Measurements from ENCODE around the gene BAIAP2L1.

Gene BAIAP2L1

GRCh38 chr7:98289333-98289875 lies 111.5 kb downstream of the BAIAP2L1 start:
- no peak for FAIRE-seq

DNA sequence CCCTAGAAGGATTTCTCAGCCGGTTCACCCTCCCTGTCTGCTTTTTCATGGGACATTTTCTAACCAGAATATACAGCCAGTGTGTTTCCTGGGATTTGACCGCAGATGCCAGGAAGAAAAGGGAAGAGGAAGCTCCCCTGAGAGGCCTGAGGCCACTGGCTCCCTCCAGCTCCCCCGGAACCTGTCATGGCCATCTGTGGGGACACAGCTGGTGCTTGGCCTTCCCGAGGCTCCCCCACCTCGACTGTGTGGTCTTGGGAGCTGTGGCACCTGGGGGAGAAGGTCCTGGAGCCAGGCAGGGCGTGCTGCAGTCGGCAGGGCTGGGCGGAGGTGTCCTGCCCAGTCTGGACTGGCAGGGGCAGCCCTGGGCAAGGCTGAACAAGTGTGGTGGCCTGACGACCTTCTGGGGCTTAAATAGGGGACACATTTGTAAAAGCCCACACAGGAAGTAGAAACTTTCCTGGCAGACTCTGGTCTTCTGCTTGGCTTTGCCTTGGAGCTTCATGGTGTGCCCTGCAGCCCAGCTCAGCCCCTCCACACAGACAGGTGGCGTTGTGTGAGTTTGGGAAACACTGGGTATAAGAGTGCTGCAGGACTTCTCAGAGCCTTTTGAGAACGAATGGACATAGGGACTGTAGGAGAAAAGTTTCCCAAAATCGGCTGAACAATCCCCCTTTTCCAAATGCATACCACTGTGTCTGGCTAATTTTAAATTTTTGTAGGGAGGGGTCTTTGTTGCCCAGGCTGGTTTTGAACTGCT lies 112.6 kb downstream of the BAIAP2L1 start:
- no peak for FAIRE-seq

DNA sequence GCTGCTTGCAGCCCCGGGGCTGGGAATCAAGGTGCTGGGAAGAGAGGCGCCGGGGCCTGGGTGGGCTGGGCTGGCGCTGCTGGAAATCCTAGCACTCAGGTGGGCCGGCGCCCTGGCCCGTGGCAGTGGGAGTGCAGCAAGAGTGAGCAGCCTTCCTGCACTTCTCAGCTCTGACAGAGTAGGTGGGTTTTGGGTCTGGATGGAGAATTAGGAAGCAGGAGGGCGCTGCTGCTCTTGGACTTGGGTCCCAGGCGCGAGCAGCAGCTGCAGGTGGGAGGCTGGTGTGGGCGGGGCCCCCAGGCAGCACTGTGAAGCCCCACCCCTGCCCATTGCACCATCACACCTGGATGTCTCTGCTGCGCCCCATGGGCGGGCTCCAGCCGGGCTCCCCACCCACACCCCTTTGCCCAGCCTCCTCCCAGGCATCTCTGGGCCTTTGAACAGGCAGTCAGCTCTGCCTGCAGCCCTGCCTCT lies 113.4 kb downstream of the BAIAP2L1 start:
- FAIRE-seq, result no peak

GRCh38 chr7:98286701-98287485 lies 114.0 kb downstream of the BAIAP2L1 start:
- no peak for FAIRE-seq

DNA sequence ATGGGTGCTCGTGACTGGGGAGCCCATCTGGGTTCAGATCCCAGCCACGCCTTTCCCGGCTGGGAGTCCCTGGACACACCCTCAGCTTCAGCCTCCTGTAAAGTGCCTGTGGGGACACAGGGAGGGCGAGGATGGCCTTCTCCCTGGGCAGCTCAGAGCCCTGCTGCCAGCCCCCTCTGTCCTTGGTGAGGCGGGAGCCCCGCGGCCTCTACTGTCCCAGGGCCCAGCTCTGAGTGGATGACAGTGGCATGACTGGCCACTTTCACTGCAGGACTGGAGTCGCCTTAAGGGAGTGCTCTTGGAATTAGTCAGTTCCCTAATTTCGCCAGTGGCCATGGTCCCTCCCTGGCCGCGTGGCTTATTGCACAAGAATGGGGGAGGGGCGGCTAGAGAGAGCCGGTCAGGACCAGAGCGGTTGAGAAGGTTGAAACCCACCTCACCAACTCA lies 114.8 kb downstream of the BAIAP2L1 start:
- no peak for FAIRE-seq

DNA sequence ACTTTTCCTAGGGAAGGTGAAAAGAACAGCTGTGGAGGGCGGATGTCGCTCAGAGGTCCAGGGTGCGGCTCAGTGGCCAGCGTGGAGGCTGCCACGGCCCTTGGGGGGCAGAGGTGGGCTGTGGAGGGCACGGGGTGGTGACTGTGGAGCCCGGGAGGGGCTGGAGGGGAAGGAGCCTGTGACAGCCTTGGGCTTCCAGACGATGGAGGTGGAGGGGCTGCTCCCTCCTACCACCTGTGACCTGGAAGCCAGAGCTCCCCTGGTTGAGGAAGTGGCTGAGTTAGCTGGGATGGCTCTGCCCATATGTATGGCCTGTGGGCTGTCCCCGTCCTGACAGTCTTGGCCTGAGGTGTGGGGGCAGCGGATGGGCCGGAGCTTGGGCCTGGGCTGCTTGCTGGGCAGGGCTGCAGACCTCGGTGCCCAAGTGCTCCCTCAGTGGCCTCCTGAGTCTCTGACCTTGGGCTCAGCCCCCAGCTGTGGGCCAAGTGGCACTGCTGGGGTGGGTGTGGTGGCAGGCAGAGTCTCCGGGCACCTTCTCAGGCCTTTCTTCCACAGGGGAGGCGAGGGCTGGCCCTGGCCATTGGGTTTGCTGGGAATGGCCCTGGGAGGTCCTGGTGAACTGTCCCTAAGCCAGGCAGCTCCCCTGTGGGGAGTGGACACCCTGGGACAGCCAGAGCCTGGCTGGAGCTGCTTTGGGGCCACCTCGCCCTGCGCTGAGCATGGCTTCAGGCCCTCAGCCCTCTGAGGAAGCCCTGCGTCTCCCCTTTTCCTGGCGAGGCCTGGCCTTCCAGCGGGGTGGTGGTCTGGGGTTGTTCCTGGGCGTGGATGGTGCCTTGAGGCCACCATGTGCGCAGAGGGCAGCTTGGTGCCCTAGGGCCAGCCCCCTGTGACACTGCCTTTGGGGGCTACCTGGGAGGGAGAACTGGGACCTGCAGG lies 115.5 kb downstream of the BAIAP2L1 start:
- no peak for FAIRE-seq

DNA sequence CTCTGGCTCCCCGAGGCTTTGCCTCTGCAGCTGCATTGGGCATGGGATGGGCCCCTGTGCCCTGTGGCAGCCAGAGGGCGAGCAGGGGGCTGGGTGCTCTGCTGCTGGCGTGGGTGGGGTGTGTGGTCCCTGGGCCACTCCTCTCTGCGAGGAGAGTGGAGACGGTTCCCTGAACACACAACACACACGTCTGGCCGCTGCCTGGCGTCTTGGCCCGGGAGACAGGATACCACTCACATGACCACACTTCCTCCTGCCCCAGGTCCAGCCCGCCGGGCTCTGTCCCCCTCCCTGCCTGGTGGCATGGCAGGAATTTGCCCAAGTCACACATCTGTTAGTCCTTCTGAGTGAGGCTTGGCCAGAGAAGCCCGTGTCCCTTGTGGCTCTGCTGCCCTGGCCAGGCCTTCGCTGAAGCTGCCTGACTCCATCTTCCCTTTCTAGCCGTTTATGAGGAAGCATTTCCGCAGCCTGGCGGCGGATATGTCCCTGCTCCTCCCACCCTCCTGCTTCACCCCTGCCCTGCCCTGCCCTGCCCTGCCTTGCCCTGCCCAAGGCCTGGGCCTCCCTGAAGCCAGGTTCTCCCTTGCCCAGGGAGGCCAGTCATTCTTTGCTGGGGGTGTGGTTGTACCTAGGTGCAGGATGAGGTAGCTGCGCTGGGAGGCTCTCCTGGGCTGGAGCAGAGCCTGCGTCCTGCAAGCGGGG lies 116.4 kb downstream of the BAIAP2L1 start:
- no peak for FAIRE-seq

DNA sequence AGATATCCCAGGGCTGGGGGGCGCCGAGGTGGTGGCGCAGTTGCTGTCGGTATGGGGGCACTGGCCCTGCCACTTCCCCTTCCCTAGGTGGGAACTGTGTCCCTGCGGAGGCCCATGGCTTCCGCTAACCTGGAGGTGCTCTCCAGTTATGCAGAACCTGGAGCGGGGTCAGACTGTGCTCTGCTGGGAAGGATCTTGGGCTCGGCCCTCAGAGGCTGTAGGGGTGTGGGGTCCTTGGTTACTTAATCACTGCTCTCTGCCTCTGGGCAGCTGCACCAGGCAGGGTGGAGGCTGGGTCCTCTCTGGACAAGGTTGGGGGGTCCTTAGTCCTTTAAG lies 117.0 kb downstream of the BAIAP2L1 start:
- no peak for FAIRE-seq

GRCh38 chr7:98283127-98283886 lies 117.6 kb downstream of the BAIAP2L1 start:
- FAIRE-seq, result no peak

DNA sequence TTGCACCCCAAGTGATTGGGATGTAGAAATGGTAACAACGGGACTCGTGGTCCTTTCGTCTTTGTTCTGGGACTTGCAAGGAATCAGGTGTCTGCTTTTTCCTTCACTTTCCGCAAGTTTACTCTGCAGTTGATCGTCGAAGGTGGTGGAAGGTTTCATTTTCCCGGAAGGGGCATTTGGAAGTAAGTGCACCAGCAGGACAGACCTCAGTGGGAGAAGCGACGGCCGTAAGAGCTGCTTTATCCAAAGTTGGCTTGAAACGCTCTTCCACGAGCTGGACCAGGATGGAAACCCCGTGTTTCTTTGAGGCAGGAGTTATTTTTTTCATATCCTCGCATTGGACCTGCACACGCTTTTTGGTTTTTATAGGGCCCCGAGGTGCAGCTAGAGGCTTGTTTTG lies 118.2 kb downstream of the BAIAP2L1 start:
- no peak for FAIRE-seq

GRCh38 chr7:98281757-98282606 lies 118.9 kb downstream of the BAIAP2L1 start:
- FAIRE-seq, result no peak

- no peak for FAIRE-seq
Measured at GRCh38 chr7:98280791-98281756, 119.8 kb downstream of the BAIAP2L1 start, which contains the start of gene BRI3. BRI3 (plus strand) TSS chr7:98281686; CDS start chr7:98281796, 110 bp downstream.

- FAIRE-seq, result no peak
Measured at GRCh38 chr7:98280296-98280695, 120.6 kb downstream of the BAIAP2L1 start.

DNA sequence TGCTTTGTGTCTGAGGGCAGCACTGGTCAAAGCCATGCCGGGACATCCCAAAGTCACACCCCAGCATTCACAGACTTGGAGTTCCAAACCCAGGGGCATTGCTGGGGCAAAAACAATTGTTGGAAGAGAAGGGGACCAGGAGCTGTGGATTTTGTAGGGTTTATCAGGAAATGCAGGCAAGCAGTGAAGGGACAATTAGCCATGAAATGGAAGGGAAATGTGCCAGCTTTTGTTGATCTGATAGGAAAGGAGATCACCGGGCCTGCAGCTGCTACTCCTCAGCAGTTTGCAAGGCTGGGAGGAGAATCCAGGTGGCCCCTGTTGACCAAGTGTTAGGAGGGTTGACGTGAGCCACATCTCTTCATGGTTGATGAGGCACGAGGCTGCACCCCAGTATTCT lies 122.0 kb downstream of the BAIAP2L1 start:
- FAIRE-seq, result no peak

DNA sequence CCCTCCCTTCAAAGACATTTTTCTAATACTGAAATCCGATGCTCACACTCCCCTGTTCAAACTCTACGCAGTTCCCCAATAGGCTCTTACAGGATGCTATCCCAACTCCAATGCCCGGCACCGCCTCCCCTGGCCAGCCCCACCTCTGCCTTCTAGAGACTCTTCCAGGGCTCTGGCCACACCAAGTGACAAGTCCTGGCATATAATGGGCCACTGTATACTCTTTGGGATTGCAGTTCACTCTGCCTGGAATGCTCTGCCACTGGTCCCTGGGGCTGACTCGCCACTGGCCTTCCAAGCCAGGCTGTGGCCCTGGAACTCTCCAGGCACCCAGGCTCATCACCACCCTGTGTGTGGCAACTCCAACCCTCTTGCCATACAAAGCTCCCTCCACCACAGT lies 122.5 kb downstream of the BAIAP2L1 start:
- no peak for FAIRE-seq

- peak; percentile 56 for FAIRE-seq
Measured at GRCh38 chr7:98276241-98276761, 124.6 kb downstream of the BAIAP2L1 start.

DNA sequence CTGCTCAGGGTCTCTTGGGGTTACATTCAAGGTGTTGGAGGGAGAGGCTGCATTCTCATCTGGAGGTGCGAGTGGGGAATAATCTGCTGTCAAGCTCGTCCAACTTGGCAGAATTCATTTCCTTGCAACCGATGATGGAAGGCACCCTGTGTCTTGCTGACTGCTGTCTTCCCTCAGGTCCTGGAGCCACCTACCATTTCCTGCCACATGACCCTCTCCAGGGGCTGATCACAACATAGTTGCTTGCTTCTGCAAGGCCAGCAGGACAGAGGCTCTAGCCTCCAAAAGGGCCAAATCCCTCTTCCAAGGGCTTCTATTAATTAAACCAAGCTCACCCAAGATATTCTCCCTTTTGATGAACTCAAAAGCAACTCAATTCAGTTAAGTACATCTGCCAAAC lies 133.6 kb downstream of the BAIAP2L1 start:
- FAIRE-seq, result no peak

GRCh38 chr7:98266840-98267239 lies 134.1 kb downstream of the BAIAP2L1 start:
- no peak for FAIRE-seq

GRCh38 chr7:98265841-98266271 lies 135.0 kb downstream of the BAIAP2L1 start:
- no peak for FAIRE-seq

Data from G401.6 (cell line).